DND-41 (cell line): Measurements from ENCODE around the gene INPP5A.

Experiments
- ATAC-seq: fragments of 200-7000 bp; cut with Tn5 transposase; 3 replicates; pipeline ENCODE4 v1.9.1; 2021; ENCODE audit warnings: low read depth; ENCODE audit not compliant: insufficient read depth
- DNase-seq: peaks from one replicate; pipeline ENCODE4 v3.0.0-alpha.2; 2020
- H2AFZ ChIP-seq: 2 replicates; pipeline ENCODE4 v1.6.0; 2012; ENCODE audit warnings: low read depth, low read length
- H3K27ac ChIP-seq: 2 replicates; pipeline ENCODE4 v1.5.1; 2012; ENCODE audit warnings: low read length, inconsistent platforms
- H3K27me3 ChIP-seq: fragments of 200-600 bp; sonication (generic); 2 replicates; pipeline ENCODE4 v1.6.0; 2012; ENCODE audit warnings: low read length, mild to moderate bottlenecking, inconsistent platforms; ENCODE audit not compliant: insufficient read depth, poor library complexity
- H3K36me3 ChIP-seq: 2 replicates; pipeline ENCODE4 v1.5.1; 2012; ENCODE audit warnings: low read length, inconsistent platforms; ENCODE audit not compliant: insufficient read depth
- H3K4me1 ChIP-seq: 2 replicates; pipeline ENCODE4 v1.5.1; 2012; ENCODE audit warnings: mild to moderate bottlenecking, low read length; ENCODE audit not compliant: insufficient read depth
- H3K4me2 ChIP-seq: 2 replicates; pipeline ENCODE4 v1.6.0; 2012; ENCODE audit warnings: mild to moderate bottlenecking, moderate library complexity, low read length, inconsistent platforms; ENCODE audit not compliant: insufficient read depth
- H3K4me3 ChIP-seq, 2 experiments: fragments of 200-600 bp in 1 of 2; shearing (Covaris generic) in 1 of 2; 2 replicates each; pipeline ENCODE4 v1.5.1; 2012 to 2016; ENCODE audit warnings: inconsistent platforms in 2 of 2, low read length in 2 of 2, mild to moderate bottlenecking in 2 of 2, low read depth in 1 of 2, moderate library complexity in 1 of 2
- H3K79me2 ChIP-seq: 2 replicates; pipeline ENCODE4 v1.6.0; 2012; ENCODE audit warnings: low read length, inconsistent platforms; ENCODE audit not compliant: insufficient read depth
- H3K9ac ChIP-seq: 2 replicates; pipeline ENCODE4 v1.6.0; 2012; ENCODE audit warnings: low read depth, mild to moderate bottlenecking, inconsistent platforms, low read length, moderate library complexity
- H3K9me3 ChIP-seq: 2 replicates; pipeline ENCODE4 v1.5.1; 2012; ENCODE audit warnings: low read length, moderate library complexity, mild to moderate bottlenecking, inconsistent platforms; ENCODE audit not compliant: insufficient read depth, severe bottlenecking
- H4K20me1 ChIP-seq: 2 replicates; pipeline ENCODE4 v1.6.0; 2012; ENCODE audit warnings: low read length; ENCODE audit not compliant: insufficient read depth
- EZH2 ChIP-seq: IDR thresholded peaks from 3 replicates; pipeline ENCODE4 v1.6.1; 2012; ENCODE audit warnings: borderline replicate concordance, low read depth, mild to moderate bottlenecking, moderate library complexity, low read length, inconsistent platforms; ENCODE audit not compliant: severe bottlenecking
- TF ChIP-seq, protein P1 (sequence below): IDR thresholded peaks from 2 replicates; pipeline ENCODE4 v1.5.1; 2012; ENCODE audit warnings: borderline replicate concordance, low read length, moderate library complexity, mild to moderate bottlenecking; ENCODE audit not compliant: poor library complexity, severe bottlenecking; ENCODE audit errors: extremely low read depth

INPP5A gene

DNA sequence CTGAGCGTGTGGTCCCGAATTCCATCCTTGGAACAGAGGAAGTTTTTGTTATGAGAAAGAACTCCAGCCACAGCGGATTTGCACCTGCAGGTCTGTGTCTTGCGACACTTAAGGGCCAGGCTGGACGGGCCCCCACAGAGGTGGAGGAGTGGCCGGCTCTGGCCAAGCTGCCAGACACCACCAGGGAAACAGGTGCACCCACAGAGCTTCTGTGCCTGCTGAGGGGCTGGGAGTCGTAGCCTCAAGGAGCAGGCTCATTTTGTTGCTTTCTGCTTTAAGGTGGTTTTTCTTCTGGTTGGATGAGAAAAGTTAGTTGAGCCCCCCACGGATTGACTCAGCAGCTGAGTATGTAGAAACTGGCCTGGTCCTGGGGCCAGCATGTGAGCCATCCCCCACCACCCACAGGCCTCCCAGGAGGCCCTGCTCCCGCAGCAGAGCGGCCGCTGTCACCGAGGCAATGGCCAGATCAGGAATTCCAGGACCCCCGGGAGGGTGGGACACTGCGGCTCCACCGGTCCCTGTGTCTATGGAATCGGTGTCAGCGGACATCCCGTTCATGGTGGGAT lies 206.4 kb downstream of the INPP5A start:
- Histone ChIP-seq H3K4me3 (no peak overlapping the region), H3K36me3 (peaks cover 7% of the 10 kb centered on the region), H2AFZ (no peak overlapping the region), H3K9me3 (no peaks in the 10 kb centered on the region), H3K27me3 (no peaks in the 10 kb centered on the region), H4K20me1 (peaks cover 10% of the 10 kb centered on the region; the same call in 1 of the 2 replicates), H3K79me2 (no peaks in the 10 kb centered on the region), H3K4me2 (no peak overlapping the region), H3K27ac (no peak overlapping the region), H3K4me1 (no peaks in the 10 kb centered on the region), H3K9ac (no peak overlapping the region)
- DNase-seq (no peak), ATAC-seq (no peak)
- no peak for TF ChIP-seq EZH2
- TF ChIP-seq, protein P1, sequence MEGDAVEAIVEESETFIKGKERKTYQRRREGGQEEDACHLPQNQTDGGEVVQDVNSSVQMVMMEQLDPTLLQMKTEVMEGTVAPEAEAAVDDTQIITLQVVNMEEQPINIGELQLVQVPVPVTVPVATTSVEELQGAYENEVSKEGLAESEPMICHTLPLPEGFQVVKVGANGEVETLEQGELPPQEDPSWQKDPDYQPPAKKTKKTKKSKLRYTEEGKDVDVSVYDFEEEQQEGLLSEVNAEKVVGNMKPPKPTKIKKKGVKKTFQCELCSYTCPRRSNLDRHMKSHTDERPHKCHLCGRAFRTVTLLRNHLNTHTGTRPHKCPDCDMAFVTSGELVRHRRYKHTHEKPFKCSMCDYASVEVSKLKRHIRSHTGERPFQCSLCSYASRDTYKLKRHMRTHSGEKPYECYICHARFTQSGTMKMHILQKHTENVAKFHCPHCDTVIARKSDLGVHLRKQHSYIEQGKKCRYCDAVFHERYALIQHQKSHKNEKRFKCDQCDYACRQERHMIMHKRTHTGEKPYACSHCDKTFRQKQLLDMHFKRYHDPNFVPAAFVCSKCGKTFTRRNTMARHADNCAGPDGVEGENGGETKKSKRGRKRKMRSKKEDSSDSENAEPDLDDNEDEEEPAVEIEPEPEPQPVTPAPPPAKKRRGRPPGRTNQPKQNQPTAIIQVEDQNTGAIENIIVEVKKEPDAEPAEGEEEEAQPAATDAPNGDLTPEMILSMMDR: no peak

DNA sequence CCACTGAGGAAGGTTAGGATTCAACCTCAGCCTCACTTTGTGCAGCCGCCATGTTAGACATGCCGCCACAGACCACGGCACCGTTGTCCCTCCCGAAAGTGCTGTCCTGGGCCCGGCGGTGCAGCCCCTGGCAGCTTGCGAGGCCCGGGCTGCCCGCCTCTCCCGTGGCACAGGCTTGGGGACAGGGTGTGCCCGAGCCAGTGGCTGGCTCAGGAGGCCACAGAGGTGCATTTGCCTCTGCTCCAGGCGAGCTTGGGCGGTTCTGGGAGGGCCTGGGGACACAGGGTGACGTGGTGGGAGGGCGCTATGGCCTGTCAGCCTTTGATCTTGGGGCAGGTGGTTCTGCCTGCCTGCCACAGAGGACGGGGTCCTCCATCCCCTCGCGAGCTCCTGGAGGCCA lies 207.3 kb downstream of the INPP5A start:
- no peak for DNase-seq
- H2AFZ ChIP-seq: no peak overlapping the region
- no peaks in the 10 kb centered on the region for H3K9me3 ChIP-seq
- H3K4me2 ChIP-seq: no peak overlapping the region
- TF ChIP-seq, protein P1: no peak
- TF ChIP-seq EZH2: no peak
- no peaks in the 10 kb centered on the region for H3K79me2 ChIP-seq
- no peak overlapping the region for H3K4me3 ChIP-seq
- ATAC-seq: no peak
- H3K27ac ChIP-seq: no peak overlapping the region
- no peaks in the 10 kb centered on the region for H3K27me3 ChIP-seq
- peaks cover 13% of the 10 kb centered on the region for H3K36me3 ChIP-seq
- H3K4me1 ChIP-seq: no peaks in the 10 kb centered on the region
- no peak overlapping the region for H3K9ac ChIP-seq
- H4K20me1 ChIP-seq: peaks cover 9% of the 10 kb centered on the region; the same call in 1 of the 2 replicates

DNA sequence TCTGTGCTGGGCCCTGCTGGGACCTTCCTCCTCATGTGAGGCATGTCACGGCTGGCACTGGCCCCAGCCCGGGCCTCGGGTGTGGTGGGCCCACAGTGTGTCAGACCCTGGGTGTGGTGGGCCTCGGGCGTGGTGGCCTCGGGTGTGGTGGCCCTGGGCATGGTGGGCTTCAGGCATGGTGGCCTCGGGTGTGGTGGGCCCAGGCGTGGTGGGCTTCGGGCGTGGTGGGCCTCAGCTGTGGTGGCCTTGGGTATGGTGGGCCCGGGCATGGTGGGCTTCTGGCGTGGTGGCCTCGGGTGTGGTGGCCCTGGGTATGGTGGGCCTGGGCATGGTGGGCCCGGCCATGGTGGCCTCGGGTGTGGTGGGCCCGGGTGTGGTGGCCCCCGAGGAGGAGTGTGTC lies 207.9 kb downstream of the INPP5A start:
- H2AFZ ChIP-seq: no peak overlapping the region
- no peaks in the 10 kb centered on the region for H3K4me1 ChIP-seq
- DNase-seq (no peak), ATAC-seq (no peak)
- H3K9ac ChIP-seq: no peak overlapping the region
- H3K27ac ChIP-seq: no peak overlapping the region
- H3K79me2 ChIP-seq: no peaks in the 10 kb centered on the region
- H3K4me3 ChIP-seq: no peak overlapping the region
- peaks cover 18% of the 10 kb centered on the region for H3K36me3 ChIP-seq
- TF ChIP-seq, protein P1: no peak
- no peak for TF ChIP-seq EZH2
- H3K9me3 ChIP-seq: no peaks in the 10 kb centered on the region
- H3K27me3 ChIP-seq: no peaks in the 10 kb centered on the region
- peaks cover 5% of the 10 kb centered on the region for H4K20me1 ChIP-seq
- no peak overlapping the region for H3K4me2 ChIP-seq

DNA sequence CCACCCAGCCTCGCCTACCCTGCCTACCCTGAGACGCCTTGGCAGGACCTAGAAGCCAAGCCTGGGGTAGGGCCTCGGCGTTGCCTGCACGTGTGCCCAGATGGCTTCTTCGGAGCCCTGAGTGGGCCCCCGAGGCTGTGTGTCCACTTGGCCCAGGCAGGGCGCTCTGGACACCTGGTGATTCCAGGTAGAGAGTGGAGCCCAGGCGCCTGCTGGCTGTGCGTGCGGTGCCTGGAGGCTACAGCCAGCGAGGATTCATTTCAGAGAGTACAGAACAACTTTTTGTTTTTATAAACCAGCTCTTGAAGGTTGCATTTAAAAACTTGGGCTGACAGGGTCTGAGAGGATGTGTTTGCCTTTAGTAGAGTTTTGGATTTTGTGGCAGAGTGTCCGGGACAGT lies 208.4 kb downstream of the INPP5A start:
- Histone ChIP-seq H3K9me3 (no peaks in the 10 kb centered on the region), H3K4me1 (no peaks in the 10 kb centered on the region), H3K27ac (no peak overlapping the region), H3K9ac (no peak overlapping the region), H3K4me3 (no peak overlapping the region), H3K27me3 (no peaks in the 10 kb centered on the region), H2AFZ (no peak overlapping the region), H3K36me3 (peaks cover 22% of the 10 kb centered on the region), H3K79me2 (no peaks in the 10 kb centered on the region), H3K4me2 (no peak overlapping the region), H4K20me1 (peaks cover 9% of the 10 kb centered on the region)
- TF ChIP-seq, protein P1: no peak
- no peak for TF ChIP-seq EZH2
- DNase-seq (no peak), ATAC-seq (no peak)
